ENCODE results near the gene CAMK2A.
"Not testable (repeated sequence)": the region's sequence is repeated elsewhere in the genome, so short reads cannot be mapped to it uniquely, and the experiment has no call there.

CAMK2A gene

GRCh38 chr5:150234576-150235499, 54.7 kb downstream of the CAMK2A start:
- no peak for DNase-seq

DNA sequence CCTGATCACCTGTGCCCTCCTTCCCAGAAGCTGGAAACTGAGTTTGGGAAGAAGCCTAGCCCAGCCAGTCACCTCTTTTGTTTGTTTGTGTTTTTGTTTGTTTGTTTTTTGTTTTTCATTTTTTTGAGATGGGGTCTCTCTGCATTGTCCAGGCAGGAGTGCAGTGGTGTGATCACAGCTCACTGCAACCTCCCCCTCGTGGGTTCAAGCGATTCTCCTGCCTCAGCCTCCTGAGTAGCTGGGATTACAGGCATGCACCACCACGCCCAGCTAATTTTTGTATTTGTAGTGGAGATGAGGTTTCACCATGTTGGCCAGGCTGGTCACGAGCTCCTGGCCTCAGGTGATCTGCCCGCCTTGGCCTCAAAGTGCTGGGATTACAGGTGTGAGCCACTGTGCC, 55.9 kb downstream of the CAMK2A start:
- DNase-seq: not testable (repeated sequence)

DNA sequence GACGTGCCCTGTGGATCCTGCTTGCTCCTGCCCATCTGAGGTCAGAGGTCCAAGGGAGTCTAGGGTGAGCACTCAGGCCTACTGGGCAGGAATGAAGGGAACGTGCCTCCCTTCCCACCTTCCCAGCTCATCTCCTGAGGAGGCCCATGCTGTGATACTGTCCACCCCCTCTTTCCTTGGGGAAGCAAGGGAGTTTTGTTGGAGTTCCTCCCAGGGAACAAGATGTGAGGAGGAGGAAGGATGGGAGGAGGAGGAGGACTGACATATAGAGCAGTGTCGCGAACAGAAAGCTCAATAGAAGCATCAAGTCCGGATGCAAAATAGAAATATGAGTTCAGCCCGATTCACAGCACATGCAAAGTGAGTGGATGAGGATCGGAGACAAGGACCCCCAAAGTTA, 58.7 kb downstream of the CAMK2A start:
- DNase-seq: no peak

GRCh38 chr5:150229571-150229970, 60.0 kb downstream of the CAMK2A start:
- no peak for DNase-seq

- DNase-seq: no peak
These were observed 61.8 kb downstream of the CAMK2A start for GRCh38 chr5:150227606-150228273.

DNA sequence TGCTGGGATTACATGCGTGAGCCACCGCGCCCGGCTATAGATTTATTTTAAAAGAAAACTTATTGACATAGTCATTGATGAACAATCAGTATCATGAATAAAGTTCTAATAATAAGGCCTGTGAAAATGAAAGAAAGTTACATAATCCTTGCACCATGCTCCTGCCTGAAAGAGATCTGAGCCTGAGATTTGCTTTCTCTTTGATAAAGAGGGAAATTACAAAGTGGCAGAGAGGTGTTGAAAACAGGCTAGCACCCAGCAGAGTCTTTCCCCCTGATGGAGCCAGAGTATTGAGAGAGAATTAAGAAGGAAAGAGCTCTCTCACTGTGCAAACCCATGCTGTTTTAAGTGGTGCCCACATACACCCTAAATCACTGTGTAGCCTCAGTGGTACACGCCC, 62.5 kb downstream of the CAMK2A start:
- no peak for DNase-seq

GRCh38 chr5:150224483-150225027, 65.0 kb downstream of the CAMK2A start:
- no peak for DNase-seq

DNA sequence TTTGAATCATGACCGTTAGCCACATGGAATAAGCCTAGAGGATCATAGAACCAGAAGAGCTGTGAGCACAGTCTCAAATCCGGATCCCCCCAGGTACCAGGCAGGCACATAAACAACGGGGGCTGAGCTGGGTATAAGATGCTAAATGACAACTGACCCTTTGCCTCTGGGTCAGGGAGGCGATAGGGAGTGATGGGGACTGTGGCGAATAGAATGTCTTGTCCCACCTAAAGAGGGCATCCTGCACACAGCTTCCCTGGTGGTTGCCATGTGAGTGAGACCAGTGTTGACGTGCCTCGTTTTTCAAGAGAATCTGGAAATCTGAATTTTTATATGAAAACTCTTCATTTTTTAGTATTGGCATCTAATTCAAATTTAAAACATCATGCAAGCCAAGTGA, 66.1 kb downstream of the CAMK2A start:
- no peak for DNase-seq

DNA sequence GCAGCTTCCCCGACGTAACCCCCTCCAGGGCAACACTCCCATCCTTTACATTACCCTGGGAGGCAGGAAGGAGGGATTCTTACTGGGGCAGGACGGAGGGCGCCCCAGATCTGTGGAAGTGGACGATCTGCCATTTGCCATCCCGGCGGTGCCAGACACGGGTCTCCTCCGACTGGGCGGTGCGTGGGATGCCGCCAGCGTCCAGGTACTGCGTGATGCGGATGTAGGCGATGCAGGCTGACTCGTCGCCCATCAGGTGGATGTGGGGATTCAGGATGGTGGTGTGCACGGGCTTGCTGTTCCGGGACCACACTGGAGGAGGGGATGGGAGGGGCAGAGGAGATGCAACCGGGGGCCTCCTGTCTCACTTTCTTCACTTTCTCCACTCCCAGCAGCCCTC, 66.7 kb downstream of the CAMK2A start:
- DNase-seq: no peak

- no peak for DNase-seq
These were observed 68.1 kb downstream of the CAMK2A start for GRCh38 chr5:150221471-150221870.

- DNase-seq: no peak
These were observed 69.7 kb downstream of the CAMK2A start for GRCh38 chr5:150219861-150220260.

GRCh38 chr5:150219142-150219541, 70.4 kb downstream of the CAMK2A start:
- no peak for DNase-seq

DNA sequence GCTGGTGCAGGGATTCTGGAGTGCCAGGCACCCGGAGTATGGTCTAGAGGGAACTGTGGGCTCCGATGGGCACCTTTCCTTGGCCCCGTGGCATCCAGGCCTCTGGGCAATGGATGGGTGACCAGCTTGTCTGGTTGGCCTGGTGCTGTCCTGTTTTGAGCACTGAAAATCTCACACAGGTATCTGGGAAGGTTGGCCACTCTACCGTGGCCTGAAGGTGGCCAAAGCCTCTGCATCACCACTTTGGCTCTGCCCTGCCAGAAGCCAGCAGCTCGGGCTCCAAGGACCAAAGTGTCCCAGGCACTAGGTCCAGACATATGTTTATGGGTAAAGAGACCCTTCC, 70.9 kb downstream of the CAMK2A start:
- DNase-seq: no peak

DNA sequence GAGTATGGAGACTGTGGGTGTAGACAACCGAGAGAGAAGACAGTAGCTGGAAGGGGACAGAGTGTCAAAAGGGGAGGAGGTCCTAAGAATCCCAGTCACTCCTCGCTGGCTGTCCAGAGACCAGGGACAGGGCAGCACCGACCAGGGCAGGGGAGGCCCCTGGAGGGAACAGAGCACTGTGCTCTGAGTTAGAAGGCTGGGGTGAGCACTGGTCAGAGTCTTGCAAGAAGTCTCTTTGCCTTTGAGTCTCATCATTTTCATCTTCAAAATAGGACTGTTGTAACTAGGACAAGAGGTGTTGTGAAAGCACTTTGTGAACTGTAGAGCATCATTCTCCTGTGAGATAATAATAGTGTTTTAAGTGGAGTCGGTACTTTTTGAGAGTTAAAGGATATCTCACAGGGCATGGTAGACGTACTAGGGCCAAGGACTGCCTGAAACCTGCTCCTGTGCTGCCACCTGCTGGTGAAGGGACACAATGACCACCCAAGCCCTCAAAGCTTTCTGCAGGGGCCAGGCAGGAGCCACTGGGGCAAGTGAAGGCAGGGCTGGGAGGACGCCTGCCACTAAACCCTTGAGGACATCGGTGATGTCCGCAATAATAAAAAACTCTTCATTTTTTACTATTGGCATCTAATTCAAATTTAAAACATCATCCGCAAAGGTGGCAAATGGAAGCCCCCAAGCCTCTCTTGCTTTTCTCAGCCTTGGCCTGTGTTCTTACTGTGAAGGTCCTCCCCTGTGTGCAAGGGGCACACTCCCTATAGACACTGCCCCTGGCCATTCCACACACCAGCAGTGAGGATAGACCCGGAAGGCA, 71.5 kb downstream of the CAMK2A start:
- DNase-seq: peak; percentile 80 to 84

DNA sequence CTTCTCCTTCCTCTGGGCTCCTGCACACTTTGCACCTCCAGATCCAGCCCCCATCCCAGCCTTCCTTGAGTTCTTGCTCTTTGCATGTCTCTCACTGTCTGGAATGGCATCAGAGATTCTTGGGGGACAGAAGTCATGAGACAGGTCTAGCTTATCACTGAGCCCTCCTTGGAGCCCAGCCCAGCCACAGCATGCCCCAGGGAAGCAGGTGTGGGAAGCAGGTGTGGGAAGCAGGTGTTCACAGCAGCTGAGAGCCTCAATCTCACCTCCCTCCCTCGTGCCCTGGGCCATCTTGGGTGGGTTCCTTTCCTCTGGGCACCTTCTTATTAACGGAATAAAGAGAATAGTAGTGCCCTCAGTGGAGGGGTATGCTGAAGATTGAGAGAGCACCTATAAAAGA, 72.5 kb downstream of the CAMK2A start:
- DNase-seq: no peak

DNA sequence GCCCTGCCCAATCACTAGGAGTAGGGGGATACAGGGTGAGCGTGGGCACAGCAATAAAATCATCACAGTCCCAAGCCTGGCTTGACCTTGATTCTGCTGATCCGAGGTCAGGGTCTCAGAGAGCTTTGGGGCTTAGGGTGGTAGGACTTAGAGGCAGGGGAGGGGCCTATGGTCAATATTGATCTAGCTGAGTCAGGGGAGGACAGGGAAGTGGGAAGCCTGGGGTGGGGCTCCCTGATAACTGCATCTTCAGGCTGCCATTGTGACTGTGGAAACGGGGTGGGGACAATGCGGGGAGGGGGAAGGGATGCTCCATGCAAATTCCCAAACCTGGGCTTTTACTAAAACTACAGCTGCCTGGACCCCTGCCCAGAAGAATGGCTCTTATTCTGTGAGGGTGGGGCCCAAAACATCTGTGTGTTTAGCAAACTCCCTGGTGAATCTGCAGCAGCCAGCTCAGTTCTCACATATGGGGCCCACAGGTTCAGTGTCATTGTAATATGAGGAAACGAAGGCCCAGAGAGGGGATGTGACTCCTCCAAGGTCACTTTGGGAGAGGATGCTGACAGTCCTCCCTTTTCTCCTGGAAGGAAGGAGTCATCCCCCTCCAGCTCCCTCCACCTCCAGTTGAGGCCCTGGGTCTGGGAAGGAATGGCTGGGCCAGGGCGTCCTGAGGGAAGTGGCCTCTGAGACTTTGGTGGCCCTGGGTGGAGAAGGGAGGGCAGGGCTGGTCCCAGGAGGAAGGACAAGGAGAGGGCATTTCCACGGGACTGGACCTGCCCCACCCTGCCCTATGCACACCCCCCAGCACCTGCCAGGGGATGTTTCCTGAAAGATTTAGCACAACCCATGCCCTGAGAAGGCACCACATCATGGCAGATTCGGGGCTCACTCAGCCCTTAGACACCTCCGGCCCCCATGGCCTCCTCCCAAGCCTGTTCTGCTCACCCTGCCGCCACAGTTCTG, 73.3 kb downstream of the CAMK2A start:
- no peak for DNase-seq

- no peak for DNase-seq
These were observed 75.3 kb downstream of the CAMK2A start for GRCh38 chr5:150214289-150214688.

- DNase-seq: no peak
These were observed 76.0 kb downstream of the CAMK2A start for GRCh38 chr5:150213530-150213929.

- DNase-seq: no peak
These were observed 78.2 kb downstream of the CAMK2A start for GRCh38 chr5:150211156-150212030.

DNA sequence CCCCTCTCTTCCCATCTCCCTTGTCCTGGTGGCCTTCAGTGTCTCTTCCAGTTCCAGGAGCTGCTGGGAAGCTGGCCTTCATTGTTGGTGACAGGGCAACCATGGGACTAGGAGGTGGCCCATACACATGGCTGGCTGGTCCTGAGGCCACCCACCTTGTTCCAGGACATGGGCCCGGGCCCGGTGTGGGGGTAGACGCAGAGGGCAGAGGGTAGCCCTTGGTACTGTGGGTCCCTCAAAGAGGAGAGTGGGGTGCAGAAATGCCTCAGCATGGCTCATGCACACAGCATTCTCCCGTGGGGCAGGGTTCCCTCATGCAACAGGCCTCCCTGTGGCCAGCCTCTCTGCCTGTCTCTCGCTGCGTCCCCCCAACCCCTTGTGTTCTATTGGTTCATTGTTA, 78.9 kb downstream of the CAMK2A start:
- no peak for DNase-seq

- no peak for DNase-seq
These were observed 80.4 kb downstream of the CAMK2A start for GRCh38 chr5:150209099-150209635.
